NCI-H2196 (cell line): ENCODE measurements around the gene RELN.
A peak's percentile ranks its signal among the peaks of the same experiment; 100 is the strongest.

Source experiments
- DNase-seq: peaks from one replicate; lab custom pipeline; 2025; ENCODE audit not compliant: unreplicated experiment; lab: John Stamatoyannopoulos, UW

Gene RELN

GRCh38 chr7:103990991-103991390 lies 1.5 kb upstream of the RELN start:
- DNase-seq, result peak; percentile 24

GRCh38 chr7:103989785-103990767 lies 618 bp upstream of the RELN start:
- peak; percentile 75 for DNase-seq

GRCh38 chr7:103988468-103989199 lies 824 bp downstream of the RELN start:
- peak; percentile 37 for DNase-seq

- no peak for DNase-seq
These were observed 2.0 kb downstream of the RELN start for GRCh38 chr7:103987451-103987850.

GRCh38 chr7:103985565-103986126 lies 3.8 kb downstream of the RELN start:
- DNase-seq, result no peak

- DNase-seq, result no peak
These were observed 5.4 kb downstream of the RELN start for GRCh38 chr7:103984050-103984449.

GRCh38 chr7:103983201-103983977 lies 6.1 kb downstream of the RELN start:
- DNase-seq, result no peak

- DNase-seq, result no peak
These were observed 8.4 kb downstream of the RELN start for GRCh38 chr7:103981003-103981423.

GRCh38 chr7:103972779-103973434 lies 16.6 kb downstream of the RELN start:
- DNase-seq, result no peak

GRCh38 chr7:103967401-103967800 lies 22.1 kb downstream of the RELN start:
- no peak for DNase-seq

GRCh38 chr7:103966593-103967277 lies 22.7 kb downstream of the RELN start:
- DNase-seq, result no peak

- no peak for DNase-seq
These were observed 25.2 kb downstream of the RELN start for GRCh38 chr7:103964269-103964668.

- DNase-seq, result no peak
These were observed 27.4 kb downstream of the RELN start for GRCh38 chr7:103962070-103962469.

- no peak for DNase-seq
These were observed 31.1 kb downstream of the RELN start for GRCh38 chr7:103958284-103958818.

GRCh38 chr7:103955985-103956384 lies 33.5 kb downstream of the RELN start:
- DNase-seq, result no peak

GRCh38 chr7:103952408-103952807 lies 37.0 kb downstream of the RELN start:
- DNase-seq, result no peak

GRCh38 chr7:103951311-103951710 lies 38.1 kb downstream of the RELN start:
- DNase-seq, result no peak

GRCh38 chr7:103949374-103949773 lies 40.1 kb downstream of the RELN start:
- no peak for DNase-seq

- no peak for DNase-seq
These were observed 42.3 kb downstream of the RELN start for GRCh38 chr7:103947026-103947655.
